GM21786 (cell line): ENCODE data around the gene NKX2-3.

Experiments used
- ATAC-seq: cut with Tn5 transposase; IDR thresholded peaks from one replicate; pipeline ENCODE4 v1.9.1; 2021; ENCODE audit not compliant: unreplicated experiment

NKX2-3 gene

DNA sequence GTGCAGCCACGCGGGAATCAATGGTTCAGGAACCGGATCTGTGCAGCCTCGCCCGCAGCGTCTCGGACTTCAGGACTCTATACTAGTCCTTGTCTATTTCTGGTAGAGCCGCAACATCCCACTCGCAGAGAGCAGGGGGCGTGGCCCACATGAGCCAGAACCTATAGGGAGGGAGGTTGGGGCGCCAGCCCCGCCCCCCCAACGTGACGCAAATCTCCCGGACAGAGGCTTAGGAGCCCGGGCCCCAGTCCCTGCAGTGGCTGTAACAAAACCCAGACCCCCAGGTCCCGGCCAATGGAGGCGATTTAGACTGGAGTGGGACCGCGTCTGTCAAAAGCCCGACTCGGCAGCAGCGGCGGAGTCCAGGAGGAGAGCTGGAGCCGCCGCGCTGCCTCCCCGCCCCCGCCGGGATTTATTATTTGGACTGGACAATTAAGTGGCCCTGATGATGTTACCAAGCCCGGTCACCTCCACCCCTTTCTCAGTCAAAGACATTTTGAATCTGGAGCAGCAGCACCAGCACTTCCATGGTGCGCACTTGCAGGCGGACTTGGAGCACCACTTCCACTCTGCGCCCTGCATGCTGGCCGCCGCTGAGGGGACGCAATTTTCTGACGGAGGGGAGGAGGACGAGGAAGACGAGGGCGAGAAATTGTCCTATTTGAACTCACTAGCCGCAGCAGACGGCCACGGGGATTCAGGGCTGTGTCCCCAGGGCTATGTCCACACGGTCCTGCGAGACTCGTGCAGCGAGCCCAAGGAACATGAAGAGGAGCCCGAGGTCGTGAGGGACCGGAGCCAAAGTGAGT is at the start of gene NKX2-3:
TSS of gene NKX2-3 (plus strand) at position 256 of the 809 bp plus-strand sequence. CDS start at position 446, 190 bp downstream.
- ATAC-seq: no peak

DNA sequence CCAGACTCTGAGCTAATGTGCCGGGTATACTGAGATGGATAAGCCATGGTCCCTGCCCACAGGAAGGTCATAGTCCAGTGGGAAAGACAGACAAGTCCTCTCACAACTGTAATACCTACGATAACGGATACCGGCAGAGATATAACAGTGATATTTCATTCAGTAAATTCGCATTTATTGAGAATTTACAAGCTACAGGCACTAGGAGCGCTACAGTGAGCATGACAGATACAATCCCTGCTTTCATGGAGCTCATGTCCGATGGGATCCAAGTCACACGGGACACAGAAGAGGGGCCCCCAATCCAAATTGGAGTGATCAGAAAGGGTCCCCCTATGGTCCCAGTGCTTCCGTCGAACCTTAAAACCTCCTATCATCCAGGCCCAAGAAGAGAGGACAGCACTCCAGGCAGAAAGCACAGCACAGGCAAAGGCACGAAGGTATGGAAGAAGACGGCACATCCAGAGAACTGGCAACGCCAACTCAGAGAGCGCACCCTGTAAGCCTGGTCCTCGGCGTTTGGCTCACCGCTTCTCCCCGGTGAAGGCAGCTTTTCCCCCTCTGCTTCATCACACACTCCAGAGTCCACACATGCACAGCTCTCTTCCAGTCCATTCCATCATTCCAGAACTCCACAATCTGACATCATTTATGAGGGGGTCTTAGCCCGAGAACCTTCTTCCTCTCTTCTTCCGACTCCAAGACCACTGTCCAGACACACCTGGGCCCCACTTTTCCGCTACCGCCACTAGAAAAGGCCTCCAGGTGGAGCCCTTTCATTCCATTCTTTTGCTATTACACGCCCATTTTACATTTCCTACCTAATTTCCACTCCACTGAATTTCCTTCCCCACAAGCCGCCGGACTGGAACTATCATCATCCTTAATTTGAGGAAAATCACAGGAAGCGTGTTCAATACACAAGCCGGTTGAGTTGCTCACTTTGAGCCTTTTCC is 47.8 kb upstream of the NKX2-3 start:
- no peak for ATAC-seq

DNA sequence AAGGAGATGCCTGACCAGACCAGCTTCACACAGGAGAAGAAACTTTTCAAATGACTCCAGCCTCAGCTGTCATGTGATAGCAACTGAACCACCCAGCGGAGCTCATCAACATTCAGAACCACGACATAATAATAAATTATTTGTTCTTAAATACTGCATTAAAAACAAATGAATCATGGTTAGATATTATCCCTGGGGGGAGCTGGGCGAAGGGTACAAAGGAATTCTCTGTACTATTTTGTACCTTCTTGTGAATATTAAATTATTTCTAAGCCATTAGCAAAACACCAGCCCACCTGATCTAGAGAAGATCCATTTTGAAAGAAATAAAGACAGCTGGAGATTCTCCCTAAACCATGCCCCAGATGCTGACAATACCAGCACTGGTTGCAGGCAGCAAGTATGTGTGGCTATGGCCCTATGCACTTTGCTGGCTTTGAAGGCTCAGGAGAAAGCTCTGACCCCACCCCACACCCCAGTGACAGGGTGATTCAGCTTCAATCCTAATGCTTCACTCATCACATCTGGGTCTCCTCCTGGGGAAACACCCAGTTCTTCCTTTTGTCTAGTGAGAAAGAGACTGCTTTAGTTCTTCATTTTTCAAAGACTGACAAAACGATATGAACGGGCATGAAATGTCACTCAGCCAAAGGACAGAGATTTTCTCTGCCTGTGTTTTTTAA is 45.5 kb upstream of the NKX2-3 start:
- ATAC-seq: no peak

DNA sequence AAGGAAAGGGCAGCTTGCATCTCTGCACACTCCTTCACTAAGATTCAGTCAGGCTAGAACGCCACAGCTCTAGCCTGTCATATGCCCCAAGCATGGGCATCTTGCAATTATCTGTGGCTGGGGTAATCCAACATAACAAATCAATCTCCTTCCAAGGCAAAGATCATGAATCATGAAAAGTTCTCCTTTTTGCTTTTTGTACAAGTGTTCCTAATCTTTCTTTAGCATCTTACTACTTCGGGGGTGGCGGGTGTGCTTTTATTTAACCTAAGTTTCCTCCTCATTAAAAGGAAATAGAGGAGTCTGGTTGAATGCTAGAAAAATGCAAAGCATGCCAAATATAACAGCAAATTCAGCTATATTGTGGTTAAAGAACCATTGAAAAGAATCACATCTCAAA is 43.5 kb upstream of the NKX2-3 start:
- no peak for ATAC-seq

DNA sequence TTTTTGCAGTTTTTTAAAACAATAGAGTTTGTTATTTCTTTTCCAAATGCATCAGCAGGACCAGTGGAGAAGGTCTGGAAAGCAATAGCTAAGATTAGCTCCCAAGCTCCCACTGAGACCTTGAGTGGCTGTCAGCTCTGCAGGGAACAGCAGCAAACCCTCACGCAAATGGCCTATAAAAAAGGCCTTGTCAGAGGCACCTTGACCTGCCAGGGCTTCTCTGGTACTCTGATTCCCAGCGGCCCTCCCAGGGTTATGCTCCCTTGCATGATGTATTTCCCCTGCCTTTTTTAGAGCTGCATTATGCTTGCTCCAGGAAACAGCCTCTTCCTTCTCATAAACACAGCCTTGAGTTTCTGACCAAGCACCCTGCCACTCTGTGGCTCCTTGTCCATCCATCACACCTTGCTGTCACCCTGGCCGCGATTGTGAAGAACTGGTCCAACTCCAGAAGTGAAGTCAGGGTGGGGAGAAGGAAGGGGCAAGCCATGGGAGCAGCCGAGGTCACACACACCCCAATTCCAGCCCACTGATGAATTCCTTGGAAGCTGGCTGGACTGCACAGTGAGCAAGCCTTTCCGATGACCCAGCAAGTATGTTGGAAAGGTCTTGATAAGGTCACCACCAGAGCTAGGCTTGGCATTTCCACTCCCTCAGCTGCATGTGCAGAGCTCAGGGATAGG is 35.3 kb upstream of the NKX2-3 start:
- ATAC-seq: no peak

DNA sequence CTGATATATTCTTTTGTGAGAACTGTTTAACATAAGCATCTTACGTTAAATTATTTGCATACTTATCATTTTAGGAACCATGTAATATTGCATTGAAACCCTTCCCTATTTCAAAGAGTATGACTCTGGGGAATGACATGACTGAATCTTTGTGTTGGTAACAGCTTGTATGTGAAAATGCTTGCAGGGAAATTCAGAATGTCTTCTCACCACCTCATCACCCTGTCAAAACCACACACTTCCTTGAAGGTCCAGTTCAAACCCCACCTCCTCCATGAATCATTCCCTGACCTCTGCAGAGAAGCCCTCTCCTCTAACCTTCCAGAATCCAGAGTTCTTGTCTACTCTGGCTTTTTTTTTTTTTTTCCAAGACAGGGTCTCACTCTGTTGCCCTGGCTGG is 26.3 kb upstream of the NKX2-3 start:
- ATAC-seq: no peak

DNA sequence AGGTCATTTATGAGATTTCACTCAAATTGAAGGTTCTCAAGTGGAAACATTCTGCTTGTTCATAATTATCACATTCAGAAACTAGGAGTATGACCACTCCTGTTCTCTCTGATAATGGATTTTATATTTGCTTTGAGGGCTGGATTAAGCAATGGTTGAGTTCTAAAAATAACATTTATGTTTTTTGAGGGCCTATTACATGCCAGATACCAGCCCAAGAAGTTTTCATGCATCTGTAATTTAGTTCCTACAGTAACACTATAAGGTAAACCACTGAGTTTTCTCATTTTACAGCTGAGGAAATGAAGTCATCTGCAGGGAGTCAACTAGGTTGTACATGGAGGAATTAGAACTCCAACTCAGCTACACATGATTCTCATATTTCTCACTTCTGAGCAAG is 25.5 kb upstream of the NKX2-3 start:
- no peak for ATAC-seq

DNA sequence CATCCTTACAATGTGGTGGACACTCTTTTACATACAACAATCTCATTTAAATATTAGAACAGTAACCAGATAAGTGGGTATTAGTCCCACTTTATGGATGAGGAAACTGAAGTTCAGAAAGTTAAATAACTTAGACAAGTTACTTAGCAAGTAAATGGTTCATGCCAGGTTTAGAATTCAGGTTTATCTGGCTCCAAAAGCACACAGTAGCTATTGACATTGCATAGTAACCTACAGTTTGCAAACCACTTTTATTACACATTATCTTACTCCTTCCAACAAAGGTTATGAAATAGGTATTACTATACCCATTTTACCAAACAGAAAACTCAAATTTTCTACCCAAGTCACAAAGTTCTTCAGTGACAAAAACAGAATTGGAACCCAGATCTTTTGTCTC is 19.7 kb upstream of the NKX2-3 start:
- ATAC-seq: no peak

DNA sequence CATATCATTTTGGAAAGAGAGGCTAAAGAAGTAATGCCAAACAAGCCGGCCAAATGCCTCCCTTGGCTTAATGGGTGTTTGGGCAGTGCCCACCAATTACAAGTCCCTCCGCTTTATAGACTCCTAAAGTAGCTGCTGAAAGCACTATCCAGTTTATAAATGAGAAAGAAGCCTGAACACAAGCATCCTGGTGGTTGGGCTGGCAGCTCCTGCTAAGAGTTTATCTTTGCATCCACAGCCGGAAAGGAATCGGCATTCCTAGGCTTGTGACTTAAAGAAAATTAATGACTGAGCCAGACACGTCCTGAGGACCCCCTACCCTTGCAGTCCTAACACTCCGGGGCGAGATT is 13.1 kb upstream of the NKX2-3 start:
- no peak for ATAC-seq

DNA sequence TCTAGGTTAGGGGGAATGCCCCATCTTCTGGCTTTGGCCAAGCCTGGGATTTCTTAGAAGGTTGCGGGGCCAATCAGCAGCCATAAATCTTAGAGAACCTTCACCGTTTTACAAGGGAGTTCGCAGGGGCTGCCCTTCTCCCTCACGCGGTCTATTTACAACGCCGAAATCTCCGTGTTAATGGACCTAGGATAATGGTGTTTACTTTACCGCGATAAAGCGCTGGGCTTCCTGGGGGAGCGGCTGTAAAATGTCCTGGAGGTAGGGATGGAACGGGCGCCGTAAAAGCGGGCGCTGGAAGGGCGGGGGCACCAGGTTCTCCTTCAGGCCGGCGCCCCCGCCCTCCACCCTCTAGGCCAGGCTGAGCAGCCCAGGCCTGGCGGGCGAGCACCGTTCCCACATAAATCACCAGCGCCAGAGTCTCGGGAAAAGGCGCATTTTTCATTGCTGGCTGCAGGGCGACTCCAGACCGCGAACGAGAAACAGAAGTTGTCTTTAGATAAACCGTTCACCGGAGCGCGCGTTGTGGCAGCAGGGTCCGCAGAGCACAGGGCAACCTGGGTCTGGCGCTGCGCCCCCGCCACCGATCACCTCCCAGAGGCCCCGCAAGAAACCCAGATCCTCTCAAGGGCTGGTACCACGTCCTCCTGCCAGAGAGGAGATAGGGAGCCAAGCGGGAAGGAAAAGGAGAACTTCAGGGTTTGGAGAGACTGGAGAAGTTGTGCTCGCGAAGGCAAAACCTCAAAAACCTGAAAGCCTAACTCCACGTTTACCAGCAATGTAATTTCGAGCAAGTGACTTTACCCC is 12.5 kb upstream of the NKX2-3 start:
- no peak for ATAC-seq

DNA sequence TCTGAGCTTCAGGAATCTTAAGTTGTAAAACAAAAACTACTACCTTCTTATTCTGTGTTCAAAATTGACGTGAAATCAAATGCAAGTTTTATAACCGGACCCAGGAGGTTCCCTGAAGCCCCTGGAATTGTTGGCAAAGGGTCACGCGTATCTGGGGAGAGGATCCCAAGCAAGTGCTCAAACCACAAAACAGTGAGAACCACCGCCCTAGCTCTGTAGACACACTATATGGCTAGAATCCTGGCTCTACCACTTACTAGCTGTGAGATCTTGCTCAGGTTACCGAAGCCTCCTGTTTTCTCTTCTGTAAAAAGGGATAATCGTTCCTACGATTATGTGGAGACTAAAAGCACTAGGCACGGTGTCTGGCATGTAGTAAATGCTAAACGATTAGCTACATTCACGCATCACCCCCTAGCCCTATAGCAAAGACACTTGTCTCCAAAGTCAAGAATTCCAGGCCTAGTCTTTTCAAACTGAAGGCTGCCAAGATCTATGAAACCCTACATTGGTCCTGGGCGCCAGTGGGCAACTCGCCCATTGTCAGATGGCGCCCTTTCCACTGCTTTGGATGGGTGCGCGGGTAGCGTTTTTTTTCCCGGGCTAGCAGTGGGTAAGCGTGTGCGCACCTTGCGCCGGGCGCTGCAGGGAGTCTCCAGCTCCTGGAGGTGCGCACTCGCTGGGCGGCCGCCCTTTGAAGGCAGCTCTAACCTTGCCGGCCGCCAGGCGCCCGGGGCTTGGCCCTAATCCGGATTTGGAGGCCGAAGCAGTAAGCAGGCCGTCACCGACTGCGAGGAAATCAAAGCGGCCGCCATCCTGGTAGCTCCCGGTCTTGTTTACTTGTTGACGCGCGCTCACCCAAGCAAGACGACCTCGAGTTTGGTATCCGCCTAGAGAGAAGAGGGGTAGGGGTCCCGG is 11.6 kb upstream of the NKX2-3 start:
- ATAC-seq: no peak

DNA sequence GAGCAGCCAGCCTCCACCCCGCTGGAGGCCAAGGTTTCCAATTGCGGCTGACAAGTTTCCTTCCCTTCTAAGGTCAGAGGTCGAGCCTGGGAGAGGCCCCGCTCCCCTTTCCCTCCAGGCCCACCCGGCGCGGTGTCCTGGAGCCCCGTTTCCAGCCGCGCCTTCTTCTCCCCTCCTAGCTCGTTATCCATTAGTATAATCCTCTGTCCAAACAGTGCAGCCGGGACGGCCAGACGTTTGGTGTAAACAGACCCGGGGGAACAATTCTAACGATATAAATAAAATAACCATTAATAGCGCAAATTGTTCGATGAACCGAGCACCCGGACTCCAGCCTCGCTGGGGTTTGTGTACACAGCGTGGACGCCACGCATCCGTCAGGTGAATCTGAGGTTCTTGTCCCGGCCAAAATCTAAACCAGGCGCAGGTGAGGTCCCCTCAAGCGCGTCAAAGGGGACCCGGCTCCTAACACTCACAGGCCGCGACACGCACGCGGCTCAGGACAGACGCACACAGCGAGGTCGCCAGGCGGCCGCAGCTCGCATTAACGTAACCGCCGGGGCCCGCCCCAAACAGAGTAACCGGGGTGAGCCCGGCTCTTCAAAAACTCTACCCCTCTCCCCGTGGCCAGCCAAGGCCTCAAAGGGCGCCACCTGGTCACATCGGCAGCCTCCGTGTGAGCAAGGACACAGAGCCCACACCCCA is 10.8 kb upstream of the NKX2-3 start:
- ATAC-seq: no peak

DNA sequence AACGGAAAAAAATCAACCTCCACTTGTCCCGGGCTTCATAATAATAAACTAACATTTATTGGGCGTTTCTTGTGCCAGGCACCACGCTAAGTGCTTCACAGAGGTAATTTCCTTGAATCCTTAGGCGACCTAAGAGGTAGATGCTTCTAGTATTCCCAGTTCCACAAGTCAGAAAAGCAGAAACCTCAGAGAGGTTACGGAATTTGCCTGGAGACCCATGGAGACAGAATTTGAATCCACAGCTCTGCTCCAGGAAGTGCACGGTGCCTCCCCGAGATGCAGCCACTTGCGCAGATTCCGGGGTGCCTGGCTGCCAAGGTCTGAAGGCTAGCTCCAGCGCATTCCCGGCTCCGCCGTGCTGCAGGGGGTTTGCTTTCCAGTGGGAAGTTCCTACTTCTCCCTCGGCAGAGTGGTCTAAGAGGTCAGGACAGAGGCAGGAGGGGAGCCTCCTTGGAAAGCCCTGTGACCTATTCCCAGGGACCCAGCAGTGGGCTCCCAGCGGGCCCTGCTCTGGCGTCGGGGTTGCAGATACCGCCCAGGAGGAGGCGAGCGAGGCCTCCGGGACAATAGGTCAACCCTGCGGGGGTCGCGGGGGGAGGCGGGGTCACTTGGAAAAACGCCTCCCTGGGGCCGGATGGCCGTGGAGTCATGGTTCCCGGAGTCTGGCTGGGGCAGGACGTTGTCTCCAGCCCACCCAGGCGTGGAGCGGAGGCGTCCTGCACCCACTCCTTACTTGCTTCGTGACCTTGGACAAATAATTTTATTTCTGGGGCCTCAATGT is 10.1 kb upstream of the NKX2-3 start:
- no peak for ATAC-seq

DNA sequence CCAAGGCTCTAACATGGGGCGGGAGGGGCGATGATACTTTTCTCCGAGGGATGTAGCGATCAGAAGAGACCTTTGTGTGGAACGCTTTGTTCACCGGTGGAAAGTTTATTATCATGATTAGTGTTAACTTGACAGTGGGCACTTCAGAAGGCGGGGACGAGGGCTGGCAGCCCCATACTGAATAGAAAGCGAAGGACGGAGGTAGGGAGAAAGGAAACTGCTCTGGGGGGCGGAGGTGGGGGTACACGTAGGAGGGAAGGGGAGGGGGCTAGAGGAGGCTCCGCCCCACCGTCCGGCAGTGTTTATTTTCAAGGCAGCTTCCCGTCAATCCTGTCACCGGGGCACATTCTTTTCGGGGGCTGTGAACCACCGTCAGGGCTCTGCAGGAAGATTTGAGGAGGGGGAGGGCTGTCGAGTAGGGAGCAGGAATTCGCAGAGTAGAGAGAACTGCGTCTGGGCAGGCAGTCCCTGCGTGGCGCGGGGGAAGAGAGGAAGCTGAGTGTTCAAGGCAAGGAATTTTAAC is 9.4 kb upstream of the NKX2-3 start:
- no peak for ATAC-seq

DNA sequence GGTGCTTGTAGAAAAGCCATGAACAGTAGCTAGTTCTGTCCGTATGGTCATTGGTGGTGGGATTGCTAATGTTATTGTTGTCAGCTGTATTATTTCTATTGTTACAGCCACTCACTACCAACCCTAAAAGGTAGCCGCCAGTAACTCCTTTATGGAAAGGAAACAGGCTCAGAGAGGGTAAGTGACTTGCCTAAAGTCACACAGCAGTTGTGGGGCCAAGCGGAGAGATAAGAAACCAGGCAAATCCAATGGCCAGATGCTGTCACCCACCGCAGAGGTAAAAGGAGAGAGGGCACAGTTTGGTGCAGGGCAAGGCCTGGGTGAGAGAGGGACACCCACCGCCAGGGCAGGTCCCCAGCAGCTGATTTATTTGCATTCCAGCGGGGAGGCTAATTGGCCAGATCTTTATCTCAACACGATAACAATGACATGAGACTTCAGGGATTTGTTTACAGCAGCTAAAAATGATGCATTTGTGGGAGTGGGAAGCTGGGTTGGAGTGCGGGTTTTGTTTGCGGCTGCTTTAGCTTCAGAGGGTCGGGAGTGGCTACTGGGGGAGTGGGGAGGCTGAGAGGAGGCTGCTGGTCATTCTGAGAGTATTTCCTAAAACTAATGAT is 8.6 kb upstream of the NKX2-3 start:
- ATAC-seq: no peak

DNA sequence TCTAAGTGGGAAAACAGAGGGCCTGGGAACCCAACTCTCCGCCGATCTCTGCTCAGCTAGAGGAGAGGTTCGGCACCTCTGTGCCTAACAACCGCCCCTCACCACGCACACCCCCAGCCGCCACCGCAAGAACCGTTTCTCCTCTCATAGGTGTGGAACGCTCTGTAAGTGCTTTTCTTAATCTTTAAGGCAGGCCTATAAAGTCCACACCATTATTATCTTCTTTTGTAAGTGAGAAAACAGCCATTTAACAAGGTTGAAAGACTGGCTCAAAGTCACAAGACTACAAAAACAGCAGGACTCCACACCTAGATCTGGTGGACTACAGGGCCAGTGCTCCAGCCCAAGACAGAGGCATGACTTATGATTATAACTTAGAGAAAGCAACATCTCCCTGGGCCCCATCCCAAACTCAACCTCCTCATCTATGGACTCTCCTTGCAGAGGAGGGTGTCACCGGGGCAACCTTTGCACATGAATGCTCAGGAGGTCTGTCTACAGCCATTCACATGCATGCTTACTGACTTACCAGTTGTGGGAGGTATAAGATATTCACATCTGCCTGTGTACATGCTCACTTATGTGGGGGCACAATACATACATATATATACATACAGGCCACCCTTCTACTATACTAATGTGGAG is 7.9 kb upstream of the NKX2-3 start:
- no peak for ATAC-seq

DNA sequence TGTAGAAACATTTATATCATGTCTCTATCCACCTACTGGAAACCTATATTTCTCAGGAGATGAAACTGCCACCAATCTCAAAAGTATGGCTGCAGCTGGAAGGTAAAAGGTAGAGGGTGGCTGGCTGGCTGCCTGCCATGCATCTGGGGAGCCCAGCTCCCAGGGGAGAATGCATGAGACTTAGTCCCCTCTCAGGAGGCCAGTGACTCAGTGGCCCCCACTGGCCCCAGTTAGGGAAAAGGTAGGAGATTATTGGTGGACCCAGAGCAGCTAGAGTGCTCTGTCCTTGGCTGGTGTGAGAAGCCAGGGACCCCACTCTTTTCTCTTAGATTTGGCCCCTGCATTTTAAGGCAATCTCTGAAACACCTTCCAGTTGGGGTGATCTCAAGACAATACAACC is 6.8 kb upstream of the NKX2-3 start:
- no peak for ATAC-seq
